HG03558 (cell line): ENCODE results near the gene IL22.
"Not testable (repeated sequence)": the region's sequence is repeated elsewhere in the genome, so short reads cannot be mapped to it uniquely, and the experiment has no call there.

ENCODE experiments used
- ATAC-seq: cut with Tn5 transposase; IDR thresholded peaks from one replicate; pipeline ENCODE4 v1.9.1; 2021; ENCODE audit warnings: moderate number of reproducible peaks; ENCODE audit not compliant: unreplicated experiment; ENCODE audit errors: extremely low read depth

The IL22 gene

DNA sequence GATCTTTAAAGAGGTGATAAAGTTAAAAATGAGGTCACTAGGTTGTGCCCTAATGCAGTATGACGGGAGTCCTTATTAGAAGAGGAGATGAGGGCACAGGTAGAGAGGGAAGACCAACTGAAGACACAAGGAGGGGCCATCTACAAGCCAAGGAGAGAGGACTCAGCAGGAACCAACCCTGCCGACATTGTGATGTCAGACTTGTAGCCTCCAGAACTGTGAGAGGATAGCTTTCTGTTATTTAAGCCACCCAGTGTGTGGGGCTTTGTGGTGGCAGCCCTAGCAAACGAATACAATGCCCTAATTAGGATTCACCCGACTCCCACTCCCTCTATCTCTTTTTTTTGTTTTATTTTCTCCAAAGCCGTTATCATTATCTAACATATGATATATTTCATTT is 19.9 kb downstream of the IL22 start:
- no peak for ATAC-seq

DNA sequence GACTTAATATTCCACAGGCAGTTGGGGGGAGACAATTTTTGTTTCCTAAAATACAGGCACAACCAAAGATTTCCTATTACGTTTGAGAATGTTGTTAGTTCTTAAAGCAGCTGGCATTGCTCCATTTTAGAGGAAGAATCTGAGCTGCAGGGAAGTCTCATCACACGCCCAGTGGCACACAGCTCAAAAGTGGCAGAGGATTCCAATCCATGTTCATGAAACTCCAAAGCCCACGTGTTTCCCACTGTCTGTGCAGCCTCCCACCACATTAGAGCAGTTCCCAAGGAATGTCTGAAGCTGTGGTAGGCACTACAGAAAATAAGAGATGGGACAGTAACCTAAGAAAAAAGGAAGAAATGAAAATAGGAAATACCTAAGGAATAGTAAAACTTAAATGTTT is 21.7 kb downstream of the IL22 start:
- ATAC-seq = no peak

DNA sequence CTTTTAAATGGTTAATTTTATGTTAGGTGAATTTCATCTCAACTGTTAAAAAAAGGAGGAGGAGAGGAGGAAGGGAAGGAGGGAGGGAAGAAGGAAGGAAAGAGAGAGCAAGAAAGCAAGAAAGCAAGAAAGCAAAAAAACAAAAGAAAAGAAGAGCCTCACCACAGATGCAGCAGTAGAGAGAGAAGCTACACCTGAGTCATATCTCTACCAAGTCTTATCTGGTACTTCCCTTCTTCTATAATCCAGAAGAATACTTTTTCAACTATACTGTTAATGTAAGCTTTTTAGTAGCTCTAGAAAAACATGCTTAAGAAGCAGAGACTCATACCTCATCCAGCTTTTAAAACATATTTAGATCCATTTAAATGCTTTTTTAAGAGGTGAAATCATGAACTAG is 22.2 kb downstream of the IL22 start:
- no peak for ATAC-seq

DNA sequence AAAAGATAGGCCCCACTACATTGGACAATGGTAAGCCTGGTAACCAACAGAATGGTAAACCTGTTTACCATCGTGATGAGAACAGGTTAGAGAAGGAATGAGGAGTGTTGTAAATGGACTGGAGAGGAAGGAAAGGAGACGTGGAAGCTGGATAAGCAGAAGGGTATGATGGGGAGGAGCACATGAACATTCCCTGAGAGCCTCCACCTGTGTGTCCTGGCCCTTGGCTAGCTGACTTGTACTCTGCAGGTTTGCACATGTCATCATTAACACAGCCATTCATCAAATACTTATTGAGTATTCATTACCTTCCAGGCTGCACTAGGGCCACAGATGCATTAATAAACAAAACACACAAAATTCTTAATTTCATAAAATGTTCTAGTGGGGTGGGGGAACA is 23.4 kb downstream of the IL22 start:
- ATAC-seq = no peak

DNA sequence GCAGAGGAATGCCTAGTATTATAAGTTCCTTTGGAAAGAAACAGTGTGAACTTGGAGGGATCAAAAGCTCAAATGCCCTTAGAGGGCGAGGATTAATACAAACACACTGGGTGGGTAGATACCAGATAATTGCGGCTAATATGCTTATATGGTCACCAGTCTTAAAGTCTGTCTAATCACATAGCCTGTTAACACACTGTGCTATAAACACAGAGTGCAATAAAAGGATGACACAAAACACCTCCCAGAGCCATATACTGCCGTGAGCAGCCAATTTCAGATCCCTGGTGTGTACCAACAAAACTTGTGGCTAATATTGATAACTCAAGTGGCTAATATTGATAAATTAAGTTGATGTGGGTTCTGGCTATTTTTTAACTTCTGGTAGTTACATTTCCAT is 26.0 kb downstream of the IL22 start:
- no peak for ATAC-seq

- ATAC-seq = no peak
These were observed 27.6 kb downstream of the IL22 start, which contains the start of gene IL26 for GRCh38 chr12:68225576-68226476. Gene IL26, minus strand, starts transcription at chr12:68225810. Its CDS starts 54 bp downstream, at chr12:68225756.

DNA sequence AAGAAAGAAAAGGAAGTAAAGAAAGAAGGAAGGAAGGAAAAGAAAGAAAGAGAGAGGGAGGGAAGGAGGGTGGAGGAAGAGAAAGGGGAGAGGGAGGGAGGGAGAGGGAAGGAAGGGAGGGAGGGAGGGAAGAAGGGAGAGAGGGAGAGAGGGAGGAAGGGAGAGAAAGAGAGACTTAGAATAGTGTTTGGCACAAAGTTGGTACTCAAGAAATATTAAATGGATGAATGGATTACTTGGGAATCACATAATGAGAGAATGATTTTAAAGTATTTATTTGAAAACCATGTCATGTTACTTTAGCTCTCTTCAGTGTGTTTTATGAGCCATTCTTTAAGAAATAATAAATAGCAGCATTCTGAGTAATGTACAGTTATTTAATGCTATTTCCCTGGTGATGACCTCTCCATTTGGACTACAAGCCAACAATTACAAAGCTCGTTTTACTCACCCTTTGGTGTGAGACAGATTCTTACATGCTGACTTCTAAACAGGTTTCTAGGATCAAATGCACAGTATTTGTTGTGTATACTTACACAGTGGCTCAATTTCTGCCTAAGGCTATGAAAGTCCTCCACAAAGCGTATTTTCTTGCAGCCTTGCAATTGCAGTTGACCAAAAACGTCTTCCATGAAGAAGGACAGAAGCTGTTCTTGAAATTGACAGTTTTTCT is 28.7 kb downstream of the IL22 start:
- ATAC-seq = no peak

DNA sequence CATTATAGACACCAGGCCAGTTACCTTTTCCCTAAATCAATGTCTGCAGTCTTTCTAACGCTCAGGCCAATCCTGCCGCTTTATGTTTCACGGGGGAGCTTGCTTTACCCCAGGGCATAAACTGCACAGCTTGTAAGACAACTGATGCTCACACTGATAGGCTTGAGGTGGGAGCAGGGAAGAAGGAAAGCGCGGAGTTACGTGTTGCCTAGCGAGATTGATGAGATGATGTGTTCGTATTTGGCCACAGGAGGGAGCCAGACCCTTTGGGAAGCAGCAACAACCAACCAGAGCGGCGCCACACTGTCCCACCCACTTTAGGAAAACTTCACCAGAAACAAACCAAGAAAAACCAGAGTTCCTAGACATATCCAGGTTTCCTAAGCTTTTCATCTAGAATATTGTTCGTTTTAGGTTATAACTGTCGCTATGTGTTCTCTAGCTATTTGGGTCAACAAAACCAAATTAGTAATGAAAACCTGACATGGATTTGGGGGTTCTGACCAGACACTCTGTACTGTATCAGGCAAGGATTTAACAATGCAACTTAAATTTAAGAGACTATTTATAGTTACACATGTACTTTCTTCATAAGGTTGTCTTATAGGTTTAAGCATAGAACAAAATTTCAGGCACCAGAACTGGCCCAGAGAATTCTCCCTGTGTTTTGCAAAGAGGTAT is 30.2 kb downstream of the IL22 start:
- ATAC-seq = no peak

GRCh38 chr12:68222326-68222725 is 31.1 kb downstream of the IL22 start:
- ATAC-seq = no peak

- no peak for ATAC-seq
These were observed 31.9 kb downstream of the IL22 start for GRCh38 chr12:68221497-68221896.

- ATAC-seq = no peak
These were observed 42.5 kb downstream of the IL22 start for GRCh38 chr12:68210875-68211274.

DNA sequence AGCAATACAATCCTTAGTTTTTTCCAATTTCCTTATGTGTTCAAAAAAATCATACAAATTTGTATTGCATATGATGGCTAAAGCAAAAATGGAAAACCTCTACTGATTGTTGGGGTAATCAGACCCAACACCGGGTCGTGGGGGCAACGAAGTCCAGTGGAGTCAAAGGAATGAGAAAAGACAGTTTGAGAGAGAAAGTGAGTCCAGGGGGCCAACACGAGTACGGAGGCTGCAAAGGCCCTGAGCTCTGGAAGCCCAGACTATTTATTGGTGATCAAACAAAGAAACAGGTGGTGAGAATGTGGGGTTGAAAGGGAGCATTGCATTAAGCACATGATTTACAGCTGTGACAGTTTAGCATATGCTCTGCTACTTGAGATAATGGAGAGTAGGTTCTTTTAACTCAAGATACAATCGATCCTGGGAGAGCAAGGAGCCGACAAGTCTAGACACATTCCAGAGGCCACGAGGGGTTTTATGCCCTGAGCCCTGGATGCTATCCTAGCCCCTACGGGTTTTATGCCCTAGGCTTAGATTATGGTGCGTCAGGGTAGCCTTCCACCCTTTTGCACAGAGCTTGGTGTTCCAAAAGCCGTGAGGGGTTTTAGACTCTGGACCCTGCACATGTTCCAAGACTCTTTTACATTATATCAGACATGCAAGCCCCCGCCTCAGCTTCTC is 44.2 kb downstream of the IL22 start:
- ATAC-seq = not testable (repeated sequence)

GRCh38 chr12:68207276-68207675 is 46.1 kb downstream of the IL22 start:
- no peak for ATAC-seq

- no peak for ATAC-seq
These were observed 47.0 kb downstream of the IL22 start for GRCh38 chr12:68206446-68206845.

DNA sequence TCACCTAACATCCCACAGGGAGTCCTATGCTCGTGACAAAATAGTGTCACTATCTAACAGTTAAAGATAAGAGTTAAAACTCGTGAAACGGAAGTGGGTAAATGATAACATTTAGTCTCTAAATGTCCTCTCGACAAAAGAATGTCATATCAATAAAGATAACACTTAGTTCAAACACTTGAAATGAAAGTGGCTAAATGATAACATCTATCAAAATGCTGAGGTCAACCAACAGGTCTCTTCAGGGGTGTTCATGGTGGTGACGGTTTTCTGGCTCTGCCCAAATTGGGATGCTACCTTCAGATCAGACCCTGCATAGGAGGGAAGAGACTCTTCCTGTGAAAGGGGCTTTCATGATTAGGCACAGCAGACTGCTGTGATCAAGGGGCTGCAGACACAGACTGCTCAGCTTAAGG is 49.9 kb downstream of the IL22 start:
- no peak for ATAC-seq

GRCh38 chr12:68200854-68201253 is 52.5 kb downstream of the IL22 start:
- no peak for ATAC-seq

- no peak for ATAC-seq
These were observed 54.3 kb downstream of the IL22 start for GRCh38 chr12:68199127-68199526.

DNA sequence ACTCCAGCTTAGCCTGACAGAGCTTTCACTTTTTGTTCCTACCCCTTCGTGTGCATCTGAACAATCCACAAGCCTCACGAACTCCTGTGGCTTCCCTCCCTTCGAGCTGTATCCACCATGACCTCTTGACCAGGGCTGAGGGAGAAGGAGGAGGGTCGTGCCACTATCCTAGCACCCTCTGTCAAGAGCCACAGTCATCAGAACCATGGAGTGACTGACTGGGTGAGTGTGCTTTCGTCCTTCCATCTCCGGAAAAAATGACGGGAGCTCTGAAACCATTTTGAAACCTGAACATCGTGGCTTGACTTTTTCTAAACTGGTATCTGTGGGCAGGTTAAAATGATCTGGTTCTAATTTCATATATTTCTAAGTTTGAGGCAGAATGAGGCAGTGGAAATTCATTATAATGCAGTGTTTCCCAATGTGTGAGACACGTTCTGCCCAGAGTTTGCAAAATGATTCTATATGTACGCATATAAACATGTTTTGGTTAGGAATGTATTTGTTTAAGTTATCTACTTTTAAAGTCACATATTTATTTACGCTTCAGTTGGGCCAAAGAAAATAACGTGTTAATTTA is 54.8 kb downstream of the IL22 start:
- no peak for ATAC-seq
